ENCODE data around the gene AFDN. TPM values are rescaled to one million over a fixed set of nuclear protein-coding genes. Genes with fewer than 3 reads are reported as not detected.

Gene AFDN
- total RNA-seq, 1 experiment from 2014 or later: 108 TPM

DNA sequence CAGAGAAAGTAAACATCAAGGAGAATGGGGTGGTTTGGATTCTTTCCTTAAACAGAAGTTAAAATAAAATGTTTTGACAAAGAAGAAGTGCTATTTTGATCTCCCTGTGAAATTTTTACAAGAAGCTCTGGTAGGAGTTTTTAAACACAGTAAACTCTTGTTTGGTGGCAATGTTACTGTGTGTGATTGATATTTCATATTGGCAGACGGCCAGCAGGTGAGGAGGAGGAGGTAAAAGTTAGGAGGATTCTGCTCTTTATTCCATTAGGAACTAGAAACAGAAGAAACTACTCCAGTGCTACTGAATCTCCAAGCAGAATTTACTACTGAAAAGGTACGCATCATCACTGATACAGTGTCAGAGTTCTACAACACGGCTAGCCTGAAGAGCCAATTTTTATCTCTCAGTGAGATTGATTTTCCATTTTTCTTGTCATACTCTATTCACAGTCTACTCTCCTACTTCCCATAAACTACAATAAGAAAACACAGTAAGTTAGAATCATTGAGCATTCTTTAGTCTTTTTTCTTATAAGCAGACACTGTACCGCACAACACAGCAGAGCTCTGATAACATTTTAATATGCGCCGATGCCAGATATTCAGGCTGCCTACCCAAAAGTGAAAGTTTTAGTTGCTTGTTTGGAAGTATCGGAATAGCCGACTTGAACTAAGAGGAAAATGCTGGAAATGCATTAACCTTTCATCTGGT, 21.2 kb upstream of the AFDN start:
- Histone ChIP-seq H3K4me3 (no peak overlapping the region), H3K9me2 (ENCODE audit: insufficient read depth) (no peaks in the 10 kb centered on the region), H3K27me3 (ENCODE audit: insufficient read depth, low read depth) (no peaks in the 10 kb centered on the region), H3K27ac (no peak overlapping the region), H3K4me1 (replicated peaks; ENCODE audit: insufficient read depth) (no peaks in the 10 kb centered on the region), H2AFZ (no peak overlapping the region), H3K36me3 (ENCODE audit: low read depth) (no peaks in the 10 kb centered on the region), H3K9me3 (ENCODE audit: insufficient read depth, low read depth) (no peaks in the 10 kb centered on the region), H4K20me1 (ENCODE audit: insufficient read depth) (no peaks in the 10 kb centered on the region), H3F3A (ENCODE audit: insufficient read depth, low read depth) (0 out of 2 replicates have a peak, but pooled peaks cover 4% of the 10 kb centered on the region), H3K79me2 (ENCODE audit: low read depth) (no peaks in the 10 kb centered on the region), H3K4me2 (no peak overlapping the region)
- no peak for DNase-seq
- BruUV-seq (replicated peaks): no TSS peak
- POLR2A ChIA-PET (ENCODE audit: unreplicated experiment): no interaction called here
- CTCF ChIA-PET: no interaction called here
- TF ChIP-seq, protein P1, sequence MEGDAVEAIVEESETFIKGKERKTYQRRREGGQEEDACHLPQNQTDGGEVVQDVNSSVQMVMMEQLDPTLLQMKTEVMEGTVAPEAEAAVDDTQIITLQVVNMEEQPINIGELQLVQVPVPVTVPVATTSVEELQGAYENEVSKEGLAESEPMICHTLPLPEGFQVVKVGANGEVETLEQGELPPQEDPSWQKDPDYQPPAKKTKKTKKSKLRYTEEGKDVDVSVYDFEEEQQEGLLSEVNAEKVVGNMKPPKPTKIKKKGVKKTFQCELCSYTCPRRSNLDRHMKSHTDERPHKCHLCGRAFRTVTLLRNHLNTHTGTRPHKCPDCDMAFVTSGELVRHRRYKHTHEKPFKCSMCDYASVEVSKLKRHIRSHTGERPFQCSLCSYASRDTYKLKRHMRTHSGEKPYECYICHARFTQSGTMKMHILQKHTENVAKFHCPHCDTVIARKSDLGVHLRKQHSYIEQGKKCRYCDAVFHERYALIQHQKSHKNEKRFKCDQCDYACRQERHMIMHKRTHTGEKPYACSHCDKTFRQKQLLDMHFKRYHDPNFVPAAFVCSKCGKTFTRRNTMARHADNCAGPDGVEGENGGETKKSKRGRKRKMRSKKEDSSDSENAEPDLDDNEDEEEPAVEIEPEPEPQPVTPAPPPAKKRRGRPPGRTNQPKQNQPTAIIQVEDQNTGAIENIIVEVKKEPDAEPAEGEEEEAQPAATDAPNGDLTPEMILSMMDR (conservative IDR thresholded peaks at IDR 0.05): no peak
- no peak for TF ChIP-seq EZH2 (IDR thresholded peaks at IDR 0.05; ENCODE audit: low read depth)
- intact Hi-C loops (cut with micrococcal nuclease; ENCODE audit: unreplicated experiment): no loop called here

DNA sequence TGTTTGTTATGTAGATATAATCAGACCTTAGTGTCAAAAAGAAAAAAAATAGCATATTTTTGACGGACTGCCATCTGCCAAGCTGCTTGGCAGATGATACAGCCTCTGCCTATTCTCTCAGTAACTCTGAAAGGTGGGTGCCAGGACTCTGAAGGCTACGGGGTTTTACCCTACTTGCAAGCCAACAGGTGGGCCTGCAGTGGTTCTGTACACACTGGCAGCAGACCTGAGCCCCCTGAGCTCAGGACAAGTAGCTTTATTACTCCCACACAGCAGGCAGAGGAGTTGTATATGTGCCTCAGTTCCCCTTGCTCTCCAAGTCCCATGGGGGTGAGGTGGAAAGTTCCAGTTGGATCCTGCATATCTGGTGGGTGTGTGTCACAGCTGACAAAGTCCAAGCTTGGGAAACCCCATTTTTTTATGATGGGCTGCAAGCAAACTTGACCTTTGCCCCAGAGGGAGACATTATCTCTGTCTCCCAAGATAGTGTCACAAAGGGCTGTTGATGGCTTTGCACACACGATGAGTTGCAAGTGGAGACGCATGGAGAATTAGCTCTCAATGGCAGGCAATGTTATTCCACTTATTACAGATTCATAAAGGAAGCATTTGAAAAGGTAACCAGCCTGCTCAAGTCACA, 20.5 kb upstream of the AFDN start:
- no peak for TF ChIP-seq EZH2 (IDR thresholded peaks at IDR 0.05; ENCODE audit: low read depth)
- Histone ChIP-seq H3K9me2 (ENCODE audit: insufficient read depth) (no peaks in the 10 kb centered on the region), H2AFZ (no peak overlapping the region), H3K9me3 (ENCODE audit: insufficient read depth, low read depth) (no peaks in the 10 kb centered on the region), H3K4me3 (no peak overlapping the region), H4K20me1 (ENCODE audit: insufficient read depth) (no peaks in the 10 kb centered on the region), H3K27ac (no peak overlapping the region), H3F3A (ENCODE audit: insufficient read depth, low read depth) (0 out of 2 replicates have a peak, but pooled peaks cover 4% of the 10 kb centered on the region), H3K27me3 (ENCODE audit: insufficient read depth, low read depth) (no peaks in the 10 kb centered on the region), H3K79me2 (ENCODE audit: low read depth) (no peaks in the 10 kb centered on the region), H3K36me3 (ENCODE audit: low read depth) (no peaks in the 10 kb centered on the region), H3K4me2 (no peak overlapping the region), H3K4me1 (replicated peaks; ENCODE audit: insufficient read depth) (no peaks in the 10 kb centered on the region)
- POLR2A ChIA-PET (ENCODE audit: unreplicated experiment): no interaction called here
- CTCF ChIA-PET: no interaction called here
- intact Hi-C loops (cut with micrococcal nuclease; ENCODE audit: unreplicated experiment): no loop called here
- no TSS peak for BruUV-seq (replicated peaks)
- DNase-seq: no peak

DNA sequence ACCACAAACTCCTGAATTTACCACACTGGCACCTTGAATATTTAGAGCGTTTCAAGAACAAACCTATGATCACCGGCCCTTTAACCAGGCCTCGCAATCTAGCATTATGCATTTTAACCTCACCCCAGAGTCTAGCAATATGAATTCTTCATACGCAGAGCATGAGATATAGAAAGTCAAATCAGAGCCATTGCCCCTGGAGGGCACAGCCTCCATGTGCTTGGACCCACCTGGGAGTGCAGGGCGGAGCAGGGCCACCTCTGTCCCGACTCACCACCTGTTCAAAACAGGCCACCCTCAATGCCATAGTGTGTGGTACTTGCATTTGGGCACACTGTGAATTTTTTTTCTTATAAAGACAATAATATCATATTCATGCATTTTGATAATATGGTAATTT, 19.5 kb upstream of the AFDN start:
- Histone ChIP-seq H3K4me3 (no peak overlapping the region), H4K20me1 (ENCODE audit: insufficient read depth) (no peaks in the 10 kb centered on the region), H3K4me2 (no peak overlapping the region), H3K79me2 (ENCODE audit: low read depth) (no peaks in the 10 kb centered on the region), H2AFZ (no peak overlapping the region), H3K9me3 (ENCODE audit: insufficient read depth, low read depth) (no peaks in the 10 kb centered on the region), H3K4me1 (replicated peaks; ENCODE audit: insufficient read depth) (no peaks in the 10 kb centered on the region), H3F3A (ENCODE audit: insufficient read depth, low read depth) (0 out of 2 replicates have a peak, but pooled peaks cover 4% of the 10 kb centered on the region), H3K27ac (no peak overlapping the region), H3K9me2 (ENCODE audit: insufficient read depth) (no peaks in the 10 kb centered on the region), H3K36me3 (ENCODE audit: low read depth) (no peaks in the 10 kb centered on the region), H3K27me3 (ENCODE audit: insufficient read depth, low read depth) (no peaks in the 10 kb centered on the region)
- BruUV-seq (replicated peaks): no TSS peak
- ChIA-PET POLR2A (ENCODE audit: unreplicated experiment) (no interaction called here), CTCF (no interaction called here)
- intact Hi-C loops (cut with micrococcal nuclease; ENCODE audit: unreplicated experiment): no loop called here
- no peak for DNase-seq
- no peak for TF ChIP-seq EZH2 (IDR thresholded peaks at IDR 0.05; ENCODE audit: low read depth)
- TF ChIP-seq, protein P1 (conservative IDR thresholded peaks at IDR 0.05): no peak

Measured in PC-9 (cell line).